ENCODE data around the gene C10orf67. TPM values are rescaled to one million over a fixed set of nuclear protein-coding genes. Genes with fewer than 3 reads are reported as not detected.
"Not testable (repeated sequence)": the region's sequence is repeated elsewhere in the genome, so short reads cannot be mapped to it uniquely, and the experiment has no call there.

C10orf67 gene
- polyA plus RNA-seq (2011; rRNA removed) = 0.10 and 0.15 TPM in 2 replicates
- polyA minus RNA-seq (2011; rRNA and poly(A)+ RNA removed) = 0.26 TPM in 1 of 2 replicates, not detected in the other

DNA sequence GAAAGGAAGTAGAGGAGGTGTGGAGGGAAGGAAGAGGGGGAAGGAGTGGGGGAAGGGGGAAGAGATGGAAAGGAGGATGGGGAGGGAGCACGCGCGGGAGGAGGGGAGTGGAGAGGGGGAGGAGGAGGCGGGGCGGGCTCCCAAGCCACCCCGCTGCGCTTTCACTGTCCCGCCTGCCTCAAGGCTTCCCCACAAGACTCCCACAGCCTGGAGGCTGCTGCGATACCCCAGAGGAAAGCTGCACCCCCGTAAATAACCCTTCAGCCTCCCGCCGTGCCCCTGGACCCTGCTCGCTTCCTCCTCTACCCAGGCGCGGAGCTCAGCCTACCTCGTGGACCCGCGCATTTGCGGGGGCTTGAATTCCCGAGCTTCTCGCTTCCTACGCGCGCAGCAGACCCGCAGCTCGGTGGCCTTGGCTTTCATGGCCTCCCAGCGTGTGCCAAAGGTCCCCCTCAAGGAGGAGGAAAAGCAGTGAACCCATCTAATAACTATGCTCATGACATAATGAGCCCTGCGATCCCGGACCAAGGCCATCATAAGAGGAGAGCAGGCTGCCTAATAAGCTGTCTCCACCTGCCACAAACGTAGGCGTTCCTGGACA, at the start of gene C10orf67:
Gene C10orf67, minus strand, starts transcription at position 557 of the 601 bp plus-strand sequence. Its CDS starts 23 bp downstream, at position 534.
- no peaks in the 10 kb centered on the region for H3K27me3 ChIP-seq (ENCODE audit: control insufficient read depth, insufficient read depth, low read length)
- peak within 1 kb of the TSS; percentile 60 for H3K4me3 ChIP-seq (ENCODE audit: low read depth, low read length)
- DNase-seq (ENCODE audit: low read depth) = no peak
- POLR2A ChIA-PET = no interaction called here
- CTCF ChIA-PET = interaction anchor here (1.6 kb wide), 1 partner anchor 18 kb away, joined by 3 read pairs; no protein-coding TSS in a partner anchor
- TF ChIP-seq, protein P1, sequence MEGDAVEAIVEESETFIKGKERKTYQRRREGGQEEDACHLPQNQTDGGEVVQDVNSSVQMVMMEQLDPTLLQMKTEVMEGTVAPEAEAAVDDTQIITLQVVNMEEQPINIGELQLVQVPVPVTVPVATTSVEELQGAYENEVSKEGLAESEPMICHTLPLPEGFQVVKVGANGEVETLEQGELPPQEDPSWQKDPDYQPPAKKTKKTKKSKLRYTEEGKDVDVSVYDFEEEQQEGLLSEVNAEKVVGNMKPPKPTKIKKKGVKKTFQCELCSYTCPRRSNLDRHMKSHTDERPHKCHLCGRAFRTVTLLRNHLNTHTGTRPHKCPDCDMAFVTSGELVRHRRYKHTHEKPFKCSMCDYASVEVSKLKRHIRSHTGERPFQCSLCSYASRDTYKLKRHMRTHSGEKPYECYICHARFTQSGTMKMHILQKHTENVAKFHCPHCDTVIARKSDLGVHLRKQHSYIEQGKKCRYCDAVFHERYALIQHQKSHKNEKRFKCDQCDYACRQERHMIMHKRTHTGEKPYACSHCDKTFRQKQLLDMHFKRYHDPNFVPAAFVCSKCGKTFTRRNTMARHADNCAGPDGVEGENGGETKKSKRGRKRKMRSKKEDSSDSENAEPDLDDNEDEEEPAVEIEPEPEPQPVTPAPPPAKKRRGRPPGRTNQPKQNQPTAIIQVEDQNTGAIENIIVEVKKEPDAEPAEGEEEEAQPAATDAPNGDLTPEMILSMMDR (IDR thresholded peaks at IDR 0.05; ENCODE audit: insufficient read depth, low read depth, low read length) = no peak
- no peaks in the 10 kb centered on the region for H3K36me3 ChIP-seq (ENCODE audit: control insufficient read depth, insufficient read depth, low read length)

DNA sequence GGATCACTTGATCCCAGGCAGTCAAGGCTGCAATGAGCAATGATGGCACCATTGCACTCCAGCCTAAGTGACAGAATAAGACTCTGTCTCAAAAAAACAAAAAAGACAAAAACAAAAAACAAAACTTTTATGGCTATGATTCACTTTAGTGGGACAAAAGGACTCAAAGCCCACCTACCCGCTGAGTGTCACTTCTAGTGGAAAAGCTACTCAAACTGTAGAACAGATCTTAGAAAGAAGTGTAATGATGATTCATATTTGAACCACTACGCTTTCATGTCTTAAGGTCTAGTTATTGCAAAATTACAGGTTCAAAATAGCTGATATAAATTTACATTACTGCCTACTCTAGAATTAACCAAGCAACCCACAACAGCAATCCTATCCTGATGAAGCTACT, 47.2 kb upstream of the C10orf67 start:
- Histone ChIP-seq H3K36me3 (ENCODE audit: control insufficient read depth, insufficient read depth, low read length) (no peaks in the 10 kb centered on the region), H3K27me3 (ENCODE audit: control insufficient read depth, insufficient read depth, low read length) (no peaks in the 10 kb centered on the region), H3K4me3 (ENCODE audit: low read depth, low read length) (no peak overlapping the region)
- POLR2A ChIA-PET = no interaction called here
- CTCF ChIA-PET = no interaction called here
- no peak for DNase-seq (ENCODE audit: low read depth)
- TF ChIP-seq, protein P1 (IDR thresholded peaks at IDR 0.05; ENCODE audit: insufficient read depth, low read depth, low read length) = no peak

DNA sequence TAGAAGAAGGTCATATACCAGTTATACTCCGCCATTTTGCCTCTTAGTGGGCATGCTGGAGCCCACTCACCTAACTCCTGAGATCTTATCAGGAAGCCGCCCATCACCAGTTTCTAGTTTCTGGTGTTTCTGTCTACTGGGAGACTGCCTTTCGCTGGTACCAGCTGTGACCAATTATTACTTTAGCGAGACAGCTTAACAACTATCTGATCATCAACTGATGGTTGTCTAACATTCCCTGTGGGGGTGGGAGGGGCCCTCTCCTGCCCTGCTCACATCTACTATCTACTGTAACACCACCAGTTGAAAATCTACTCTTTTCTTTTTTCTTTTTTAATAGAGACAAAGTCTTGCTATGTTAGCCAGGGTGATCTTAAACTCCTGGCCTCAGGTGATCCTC, 46.2 kb upstream of the C10orf67 start:
- ChIA-PET POLR2A (no interaction called here), CTCF (no interaction called here)
- Histone ChIP-seq H3K4me3 (ENCODE audit: low read depth, low read length) (no peak overlapping the region), H3K27me3 (ENCODE audit: control insufficient read depth, insufficient read depth, low read length) (no peaks in the 10 kb centered on the region), H3K36me3 (ENCODE audit: control insufficient read depth, insufficient read depth, low read length) (no peaks in the 10 kb centered on the region)
- DNase-seq (ENCODE audit: low read depth) = no peak
- TF ChIP-seq, protein P1 (IDR thresholded peaks at IDR 0.05; ENCODE audit: insufficient read depth, low read depth, low read length) = no peak

DNA sequence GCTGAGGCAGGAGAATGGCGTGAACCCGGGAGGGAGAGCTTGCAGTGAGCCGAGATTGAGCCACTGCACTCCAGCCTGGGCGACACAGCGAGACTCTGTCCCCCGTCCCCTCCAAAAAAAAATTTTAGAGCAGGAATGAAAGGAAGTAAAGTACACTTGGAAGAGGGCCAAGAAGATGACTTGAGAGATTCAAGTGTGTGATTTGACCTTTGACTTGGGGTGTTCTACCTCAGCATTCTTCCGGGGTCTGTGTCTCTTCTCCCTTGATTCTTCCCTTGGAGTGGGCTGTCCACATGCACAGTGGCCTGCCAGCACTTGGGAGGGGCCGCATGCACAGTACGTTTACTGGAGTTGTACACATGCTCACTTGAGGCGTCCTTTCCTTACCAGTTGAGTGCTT, 45.8 kb upstream of the C10orf67 start:
- H3K36me3 ChIP-seq (ENCODE audit: control insufficient read depth, insufficient read depth, low read length); H3K4me3 ChIP-seq (ENCODE audit: low read depth, low read length); CTCF ChIA-PET; H3K27me3 ChIP-seq (ENCODE audit: control insufficient read depth, insufficient read depth, low read length); POLR2A ChIA-PET; DNase-seq (ENCODE audit: low read depth): not testable (repeated sequence)

DNA sequence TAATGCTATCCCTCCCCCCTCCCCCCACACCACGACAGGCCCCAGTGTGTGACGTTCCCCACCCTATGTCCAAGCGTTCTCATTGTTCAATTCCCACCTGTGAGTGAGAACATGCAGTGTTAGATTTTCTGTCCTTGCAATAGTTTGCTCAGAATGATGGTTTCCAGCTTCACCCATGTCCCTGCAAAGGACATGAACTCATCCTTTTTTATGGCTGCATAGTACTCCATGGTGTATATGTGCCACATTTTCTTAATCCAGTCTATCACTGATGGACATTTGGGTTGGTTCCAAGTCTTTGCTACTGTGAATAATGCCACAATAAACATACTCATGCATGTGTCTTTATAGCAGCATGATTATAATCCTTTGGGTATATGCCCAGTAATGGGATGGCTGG, 42.9 kb upstream of the C10orf67 start:
- POLR2A ChIA-PET; H3K36me3 ChIP-seq (ENCODE audit: control insufficient read depth, insufficient read depth, low read length); DNase-seq (ENCODE audit: low read depth); H3K27me3 ChIP-seq (ENCODE audit: control insufficient read depth, insufficient read depth, low read length); H3K4me3 ChIP-seq (ENCODE audit: low read depth, low read length): not testable (repeated sequence)
- CTCF ChIA-PET = interaction anchor here (1.6 kb wide), 1 partner anchor 14 kb away, joined by 3 read pairs; no protein-coding TSS in a partner anchor

DNA sequence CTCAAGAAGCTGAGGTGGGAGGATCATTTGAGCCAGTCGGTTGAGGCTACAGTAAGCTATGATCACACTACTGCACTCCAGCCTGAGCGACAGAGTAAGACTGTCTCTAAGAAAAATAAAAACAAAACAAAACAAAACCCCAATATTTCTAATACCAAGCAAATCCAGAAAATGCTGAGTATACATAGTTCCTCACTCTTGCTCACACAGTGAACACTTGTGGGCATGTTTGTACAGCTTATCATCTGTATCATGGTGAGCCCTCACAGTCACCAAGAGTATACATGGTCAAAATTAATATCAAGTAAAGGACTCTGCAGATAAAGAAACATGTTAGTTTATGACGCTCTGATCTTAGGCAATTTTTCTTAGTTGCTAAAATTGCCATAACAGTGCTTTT, 41.5 kb upstream of the C10orf67 start:
- no peak for DNase-seq (ENCODE audit: low read depth)
- H3K4me3 ChIP-seq (ENCODE audit: low read depth, low read length) = no peak overlapping the region
- CTCF ChIA-PET = interaction anchor here (1.6 kb wide), 1 partner anchor 15 kb away, joined by 3 read pairs; no protein-coding TSS in a partner anchor
- H3K36me3 ChIP-seq (ENCODE audit: control insufficient read depth, insufficient read depth, low read length) = no peaks in the 10 kb centered on the region
- H3K27me3 ChIP-seq (ENCODE audit: control insufficient read depth, insufficient read depth, low read length) = no peaks in the 10 kb centered on the region
- TF ChIP-seq, protein P1 (IDR thresholded peaks at IDR 0.05; ENCODE audit: insufficient read depth, low read depth, low read length) = no peak
- POLR2A ChIA-PET = no interaction called here
